ENCODE results near the gene ARL6IP1. TPM values are rescaled to one million over a fixed set of nuclear protein-coding genes. Genes with fewer than 3 reads are reported as not detected.

ARL6IP1 gene
- 100 to 1,000 TPM in 6 of 12 donors, 10 to 100 TPM in 5, not detected in 1; 63.1 to 199 (median 100) TPM for polyA plus RNA-seq (ENCODE audit: insufficient read length in 12 of 12)
- long read RNA-seq, donor 1, transcript ARL6IP1-201 (6 exons, 2,409 nt) = major isoform, 131 of 163 reads
- long read RNA-seq, donor 1, transcript ARL6IP1-207 (3 exons, 581 nt) = minor isoform, 6 of 163 reads
- long read RNA-seq, donor 1, partial matches to known transcripts = 15 of 163 reads
- long read RNA-seq, donor 1, other reads (novel, unspliced or antisense) = 7 of 163 reads
- long read RNA-seq, donor 2, transcript ARL6IP1-201 (6 exons, 2,409 nt) = major isoform, 71 of 74 reads
- long read RNA-seq, donor 2, partial matches to known transcripts = 0 of 74 reads
- long read RNA-seq, donor 2, other reads (novel, unspliced or antisense) = 0 of 74 reads
- long read RNA-seq, donor 3, transcript ARL6IP1-201 (6 exons, 2,409 nt) = major isoform, 34 of 39 reads
- long read RNA-seq, donor 3, partial matches to known transcripts = 0 of 39 reads
- long read RNA-seq, donor 3, other reads (novel, unspliced or antisense) = 0 of 39 reads
- long read RNA-seq, donor 4, transcript ARL6IP1-201 (6 exons, 2,409 nt) = major isoform, 22 of 22 reads
- long read RNA-seq, donor 4, partial matches to known transcripts = 0 of 22 reads
- long read RNA-seq, donor 4, other reads (novel, unspliced or antisense) = 0 of 22 reads
- long read RNA-seq, donor 5, transcript ARL6IP1-201 (6 exons, 2,409 nt) = major isoform, 99 of 109 reads
- long read RNA-seq, donor 5, partial matches to known transcripts = 0 of 109 reads
- long read RNA-seq, donor 5, other reads (novel, unspliced or antisense) = 5 of 109 reads
- long read RNA-seq, donor 6, transcript ARL6IP1-201 (6 exons, 2,409 nt) = major isoform, 48 of 51 reads
- long read RNA-seq, donor 6, partial matches to known transcripts = 0 of 51 reads
- long read RNA-seq, donor 6, other reads (novel, unspliced or antisense) = 0 of 51 reads
- long read RNA-seq, donor 7, transcript ARL6IP1-201 (6 exons, 2,409 nt) = major isoform, 20 of 24 reads
- long read RNA-seq, donor 7, partial matches to known transcripts = 0 of 24 reads
- long read RNA-seq, donor 7, other reads (novel, unspliced or antisense) = 0 of 24 reads
- long read RNA-seq, donor 8, transcript ARL6IP1-201 (6 exons, 2,409 nt) = major isoform, 57 of 59 reads
- long read RNA-seq, donor 8, partial matches to known transcripts = 0 of 59 reads
- long read RNA-seq, donor 8, other reads (novel, unspliced or antisense) = 0 of 59 reads
- long read RNA-seq, donor 9, transcript ARL6IP1-201 (6 exons, 2,409 nt) = major isoform, 25 of 26 reads
- long read RNA-seq, donor 9, partial matches to known transcripts = 0 of 26 reads
- long read RNA-seq, donor 9, other reads (novel, unspliced or antisense) = 0 of 26 reads
- long read RNA-seq, donor 10, transcript ARL6IP1-201 (6 exons, 2,409 nt) = major isoform, 45 of 49 reads
- long read RNA-seq, donor 10, partial matches to known transcripts = 0 of 49 reads
- long read RNA-seq, donor 10, other reads (novel, unspliced or antisense) = 0 of 49 reads
- long read RNA-seq, donor 11, transcript ARL6IP1-201 (6 exons, 2,409 nt) = major isoform, 81 of 87 reads
- long read RNA-seq, donor 11, partial matches to known transcripts = 0 of 87 reads
- long read RNA-seq, donor 11, other reads (novel, unspliced or antisense) = 0 of 87 reads

DNA sequence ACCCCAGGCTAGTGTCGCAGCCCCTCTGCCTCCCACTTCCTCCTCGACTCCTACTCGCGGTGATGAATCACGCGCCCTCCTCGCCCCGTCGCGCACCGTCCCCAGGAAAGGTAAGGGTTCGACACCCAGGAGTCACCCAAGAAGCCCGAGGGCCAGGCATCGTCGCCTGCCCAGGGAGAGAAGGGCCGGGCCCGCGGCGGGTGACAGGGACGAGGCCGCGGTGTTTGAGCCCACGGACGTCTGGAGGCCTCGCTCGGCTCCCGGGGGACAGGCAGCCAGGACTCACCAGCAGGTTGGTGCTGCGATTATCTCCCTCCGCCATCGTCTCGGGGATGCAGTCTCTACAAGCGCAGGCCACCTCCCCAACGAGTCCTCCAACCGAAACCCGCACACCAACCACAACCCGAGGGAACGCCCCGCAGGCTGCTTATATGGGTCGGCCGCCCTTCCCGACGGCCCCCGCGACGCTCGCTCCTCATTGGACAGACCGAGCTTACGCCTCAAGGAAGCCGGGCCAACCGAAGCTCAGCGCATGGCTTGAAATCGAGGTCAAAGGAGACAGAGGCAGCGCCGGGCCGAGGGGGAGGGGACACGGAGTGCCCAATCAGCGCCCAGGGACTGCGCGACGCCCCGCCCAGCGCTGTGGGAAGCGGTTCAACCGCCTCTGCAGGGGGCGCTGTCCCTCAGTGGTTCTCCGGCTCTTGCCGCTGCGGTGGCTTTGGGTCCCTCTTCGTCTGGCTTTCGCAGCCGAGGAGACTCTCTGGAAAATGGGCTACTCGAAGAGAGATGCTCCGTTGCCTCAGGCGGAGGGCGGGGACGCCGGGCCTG, at the start of gene ARL6IP1:
TSS of gene ARL6IP1 (minus strand) at position 405 of the 828 bp plus-strand sequence. CDS start at position 322, 83 bp downstream.
- DNase-seq = peak; percentile 100

- no peak for DNase-seq
These were observed 45.1 kb upstream of the ARL6IP1 start for GRCh38 chr16:18846416-18846815.

- DNase-seq = no peak
These were observed 41.2 kb upstream of the ARL6IP1 start for GRCh38 chr16:18842565-18842964.

DNA sequence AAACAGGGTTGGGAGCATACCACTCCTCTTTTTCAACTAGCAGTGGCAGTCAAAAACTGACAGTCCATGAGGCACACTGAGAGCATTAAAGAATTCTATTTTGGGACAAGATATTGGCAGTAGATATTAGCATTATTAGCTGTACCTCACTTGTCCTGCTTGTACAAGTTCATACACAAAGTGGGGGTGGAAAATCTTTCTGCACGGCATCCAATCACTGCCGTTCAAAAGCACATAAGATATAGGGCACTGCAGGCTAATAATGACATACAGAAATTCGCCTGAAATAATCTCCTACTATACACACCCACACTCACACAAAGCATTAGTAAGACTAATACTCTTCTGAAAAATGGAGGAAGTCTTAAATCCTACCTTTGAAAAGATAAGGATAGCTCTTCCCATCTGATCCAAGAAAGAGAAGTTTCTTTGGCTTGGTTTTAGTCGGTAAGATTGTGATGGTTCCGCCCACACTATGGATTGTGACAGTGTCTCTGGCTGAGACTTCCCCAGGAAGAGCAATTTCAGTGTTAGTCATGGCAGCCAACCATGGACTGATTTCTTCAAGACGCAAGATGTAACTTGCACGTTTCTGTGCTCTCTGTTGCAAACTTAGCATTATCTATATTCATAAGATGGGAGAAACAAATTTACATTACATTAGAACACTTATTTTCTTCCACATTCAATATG, 40.6 kb upstream of the ARL6IP1 start:
- no peak for DNase-seq

DNA sequence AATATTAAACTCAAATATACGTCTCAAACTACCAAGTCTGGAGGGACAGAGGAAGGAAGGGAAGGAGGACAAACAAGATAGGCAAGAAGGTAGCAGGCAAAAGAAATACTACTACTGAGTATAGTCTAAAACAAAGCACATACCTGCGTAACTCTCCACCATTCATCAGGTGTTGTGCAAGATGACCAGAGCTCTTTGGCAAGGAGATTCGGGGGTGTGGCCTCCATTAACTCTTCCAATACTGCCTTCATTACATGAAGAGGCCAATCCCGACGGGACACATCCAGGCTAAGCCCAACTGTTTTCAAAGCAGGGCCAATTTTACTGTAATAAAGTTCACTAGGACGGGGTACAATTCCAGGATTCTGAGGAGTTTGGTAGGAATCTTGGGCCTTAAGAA, 38.2 kb upstream of the ARL6IP1 start:
- no peak for DNase-seq

GRCh38 chr16:18836702-18837101, 35.4 kb upstream of the ARL6IP1 start:
- no peak for DNase-seq

DNA sequence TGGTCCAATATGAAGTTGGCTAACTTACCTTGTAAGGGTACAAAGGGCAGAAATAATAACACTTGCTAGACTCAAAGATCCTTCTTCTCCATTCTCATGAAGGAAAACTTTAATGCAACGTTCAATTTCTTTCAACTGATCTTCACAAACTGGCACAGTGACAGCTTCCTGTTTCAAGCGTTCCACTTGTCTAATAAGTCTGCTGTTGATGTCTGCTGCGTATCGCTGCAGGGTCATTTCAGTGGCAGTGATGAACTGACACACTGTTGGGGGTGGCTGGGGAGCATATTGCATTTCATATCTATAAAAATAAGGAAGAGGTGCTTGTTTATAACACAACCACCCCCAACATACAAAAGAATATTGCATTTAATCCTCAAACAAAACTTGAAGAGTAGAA, 33.5 kb upstream of the ARL6IP1 start:
- peak; percentile 1 for DNase-seq

GRCh38 chr16:18833707-18834505, 32.6 kb upstream of the ARL6IP1 start:
- DNase-seq = no peak

DNA sequence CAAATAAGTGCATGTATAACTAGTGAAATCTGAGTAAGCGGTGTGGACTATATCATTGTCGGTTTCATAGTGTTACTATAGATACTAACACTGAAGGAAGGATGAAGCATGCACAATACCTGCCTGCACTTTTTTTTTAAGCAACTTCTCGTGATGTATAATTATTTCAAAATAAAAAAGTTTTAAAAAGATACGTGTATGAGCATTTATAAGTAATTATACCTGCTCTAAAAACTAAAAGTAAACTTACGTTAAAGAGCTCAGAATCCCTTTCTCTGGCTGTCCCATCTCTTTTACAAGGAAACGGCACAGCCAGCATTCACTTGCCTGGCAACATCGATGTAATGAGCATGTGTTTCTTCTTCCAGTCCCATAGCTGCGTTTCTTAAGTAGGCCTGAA, 31.3 kb upstream of the ARL6IP1 start:
- DNase-seq = no peak

- no peak for DNase-seq
These were observed 30.7 kb upstream of the ARL6IP1 start for GRCh38 chr16:18832006-18832405.

DNA sequence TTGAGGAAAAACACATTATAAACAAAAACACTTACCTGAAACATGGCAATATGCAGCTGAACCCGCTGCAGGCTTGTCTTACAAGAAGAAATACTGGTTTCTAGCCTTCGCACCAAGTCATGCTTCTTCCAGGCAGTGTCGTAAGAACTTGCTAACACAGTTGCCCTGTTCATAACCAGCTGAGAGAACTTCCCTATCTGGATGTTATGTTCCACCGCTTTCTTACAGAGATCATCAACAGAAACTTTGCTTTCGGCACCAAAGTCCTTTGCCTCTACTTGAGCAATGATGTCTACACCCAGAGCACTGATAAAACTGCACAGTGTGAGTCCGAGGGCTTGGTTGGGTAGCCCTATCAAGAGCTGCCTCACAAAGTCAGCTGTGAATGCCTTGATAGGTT, 27.9 kb upstream of the ARL6IP1 start:
- no peak for DNase-seq

GRCh38 chr16:18827890-18828289, 26.5 kb upstream of the ARL6IP1 start:
- DNase-seq = no peak

- no peak for DNase-seq
These were observed 14.9 kb upstream of the ARL6IP1 start for GRCh38 chr16:18816286-18816685.

DNA sequence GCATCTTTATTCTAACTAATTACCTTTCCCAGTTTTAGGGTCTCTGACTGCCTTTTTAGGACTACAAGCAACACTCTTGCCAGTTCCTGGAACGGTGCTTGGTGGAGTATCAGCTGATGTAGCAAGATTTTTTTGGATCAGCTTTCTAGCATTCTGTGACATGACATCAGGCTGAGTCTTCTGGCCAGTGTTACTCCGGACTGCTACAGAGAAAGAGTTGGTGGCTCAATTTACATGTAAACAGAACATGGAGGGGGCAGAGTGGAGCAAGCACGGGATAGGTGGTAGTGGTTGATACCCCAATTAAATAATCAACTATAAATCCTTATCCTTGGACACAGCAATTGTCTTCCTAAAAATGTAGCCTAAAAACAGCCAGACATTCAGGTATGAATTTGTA, 10.6 kb upstream of the ARL6IP1 start:
- DNase-seq = no peak

GRCh38 chr16:18809165-18809564, 7.8 kb upstream of the ARL6IP1 start:
- no peak for DNase-seq

GRCh38 chr16:18805257-18805773, 4.0 kb upstream of the ARL6IP1 start:
- no peak for DNase-seq

DNA sequence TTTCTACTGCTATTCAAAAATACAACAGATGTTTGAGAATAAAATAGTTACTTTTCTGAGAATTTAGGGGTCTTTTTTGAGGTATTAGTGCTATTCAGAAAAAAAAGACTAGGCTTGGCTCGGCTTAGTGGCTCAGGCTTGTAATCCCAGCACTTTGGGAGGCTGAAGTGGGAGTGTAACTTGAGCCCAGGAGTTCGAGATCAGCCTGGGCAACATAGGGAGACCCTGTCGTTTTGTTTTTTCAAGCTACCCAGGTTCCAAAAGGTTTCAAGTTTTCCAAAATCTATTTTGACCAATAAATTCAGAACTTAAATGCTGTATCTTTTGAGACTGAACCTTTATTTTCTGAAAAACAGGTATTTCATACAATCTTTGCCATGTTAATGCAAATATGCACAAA, 3.2 kb upstream of the ARL6IP1 start:
- DNase-seq = no peak

Data from muscle of arm (tissue), 14 donors.